ENCODE data around the gene RPS6KB1.
A peak's percentile ranks its signal among the peaks of the same experiment; 100 is the strongest.

RPS6KB1 gene

DNA sequence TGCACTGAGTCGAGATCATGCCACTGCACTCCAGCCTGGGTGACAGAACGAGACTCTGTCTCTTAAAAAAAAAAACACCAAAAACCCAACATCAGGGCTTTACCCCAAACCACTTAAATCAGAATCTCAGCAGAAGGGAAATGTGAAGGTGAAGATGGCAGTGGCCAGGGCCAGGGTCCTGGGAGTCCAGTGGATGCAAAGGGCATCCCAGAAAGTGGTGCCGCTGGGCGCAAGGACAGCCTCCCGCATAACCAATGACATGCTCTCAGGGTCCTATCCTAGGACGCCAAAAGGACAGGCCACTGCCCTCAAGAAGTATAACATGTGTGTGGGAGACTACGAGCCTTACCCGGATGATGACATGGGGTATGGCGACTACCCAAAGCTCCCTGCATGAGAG, 8.1 kb upstream of the RPS6KB1 start:
- TF ChIP-seq, protein P1, sequence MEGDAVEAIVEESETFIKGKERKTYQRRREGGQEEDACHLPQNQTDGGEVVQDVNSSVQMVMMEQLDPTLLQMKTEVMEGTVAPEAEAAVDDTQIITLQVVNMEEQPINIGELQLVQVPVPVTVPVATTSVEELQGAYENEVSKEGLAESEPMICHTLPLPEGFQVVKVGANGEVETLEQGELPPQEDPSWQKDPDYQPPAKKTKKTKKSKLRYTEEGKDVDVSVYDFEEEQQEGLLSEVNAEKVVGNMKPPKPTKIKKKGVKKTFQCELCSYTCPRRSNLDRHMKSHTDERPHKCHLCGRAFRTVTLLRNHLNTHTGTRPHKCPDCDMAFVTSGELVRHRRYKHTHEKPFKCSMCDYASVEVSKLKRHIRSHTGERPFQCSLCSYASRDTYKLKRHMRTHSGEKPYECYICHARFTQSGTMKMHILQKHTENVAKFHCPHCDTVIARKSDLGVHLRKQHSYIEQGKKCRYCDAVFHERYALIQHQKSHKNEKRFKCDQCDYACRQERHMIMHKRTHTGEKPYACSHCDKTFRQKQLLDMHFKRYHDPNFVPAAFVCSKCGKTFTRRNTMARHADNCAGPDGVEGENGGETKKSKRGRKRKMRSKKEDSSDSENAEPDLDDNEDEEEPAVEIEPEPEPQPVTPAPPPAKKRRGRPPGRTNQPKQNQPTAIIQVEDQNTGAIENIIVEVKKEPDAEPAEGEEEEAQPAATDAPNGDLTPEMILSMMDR (conservative IDR thresholded peaks at IDR 0.05; ENCODE audit: low read depth, low read length), result no peak
- no peak overlapping the region for H3K4me3 ChIP-seq (IDR thresholded peaks at IDR 0.05; ENCODE audit: insufficient read depth, low read depth, low read length)
- no peaks in the 10 kb centered on the region for H3K79me2 ChIP-seq (ENCODE audit: insufficient read depth, low read depth)
- no peak overlapping the region for H2AFZ ChIP-seq (ENCODE audit: low read depth)
- H3K27me3 ChIP-seq (ENCODE audit: insufficient read depth, low read depth), result no peaks in the 10 kb centered on the region
- H3K9ac ChIP-seq, result no peak overlapping the region
- peaks cover 4% of the 10 kb centered on the region for H3K4me1 ChIP-seq (ENCODE audit: low read depth, poor library complexity, severe bottlenecking)
- no peak overlapping the region for H3K4me2 ChIP-seq
- no peaks in the 10 kb centered on the region for H3K36me3 ChIP-seq (ENCODE audit: insufficient read depth)
- no peaks in the 10 kb centered on the region for H4K20me1 ChIP-seq (ENCODE audit: insufficient read depth)
- H3K27ac ChIP-seq, result no peak overlapping the region

DNA sequence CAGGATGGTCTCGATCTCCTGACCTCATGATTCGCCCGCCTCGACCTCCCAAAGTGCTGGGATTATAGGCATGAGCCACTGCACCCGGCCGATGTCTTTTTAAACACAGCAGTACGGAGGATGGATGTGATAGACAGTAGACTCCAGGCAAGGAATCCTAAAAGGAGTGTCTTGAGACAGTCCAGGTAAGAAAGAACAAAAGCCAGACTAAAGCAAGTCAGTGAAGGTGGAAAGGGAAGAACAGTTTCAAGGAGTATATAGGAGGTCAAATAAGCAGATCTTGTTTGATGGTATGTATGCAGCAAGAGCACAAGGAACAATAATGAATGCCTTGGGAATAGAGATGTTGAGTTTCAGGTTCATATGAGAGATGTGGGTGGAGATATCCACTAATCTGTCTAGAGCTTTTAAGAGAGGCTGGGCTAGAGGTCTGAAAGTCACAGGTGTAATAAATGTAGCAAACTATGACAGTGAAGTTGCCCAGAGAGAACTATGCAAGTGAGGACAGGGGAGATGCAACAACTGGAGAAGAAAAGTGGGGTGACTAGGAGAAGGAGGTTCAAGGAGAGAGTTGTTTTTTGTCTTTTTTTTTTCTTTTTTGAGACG, 4.7 kb upstream of the RPS6KB1 start:
- Histone ChIP-seq H3K4me3 (IDR thresholded peaks at IDR 0.05; ENCODE audit: insufficient read depth, low read depth, low read length) (no peak overlapping the region), H4K20me1 (ENCODE audit: insufficient read depth) (no peaks in the 10 kb centered on the region), H3K9ac (no peak overlapping the region), H3K79me2 (ENCODE audit: insufficient read depth, low read depth) (peaks cover 25% of the 10 kb centered on the region; the same call in 1 of the 2 replicates), H3K27me3 (ENCODE audit: insufficient read depth, low read depth) (no peaks in the 10 kb centered on the region), H3K36me3 (ENCODE audit: insufficient read depth) (no peaks in the 10 kb centered on the region), H3K4me2 (no peak overlapping the region), H3K4me1 (ENCODE audit: low read depth, poor library complexity, severe bottlenecking) (peaks cover 13% of the 10 kb centered on the region), H2AFZ (ENCODE audit: low read depth) (no peak overlapping the region), H3K27ac (no peak overlapping the region)
- TF ChIP-seq, protein P1 (conservative IDR thresholded peaks at IDR 0.05; ENCODE audit: low read depth, low read length), result no peak

DNA sequence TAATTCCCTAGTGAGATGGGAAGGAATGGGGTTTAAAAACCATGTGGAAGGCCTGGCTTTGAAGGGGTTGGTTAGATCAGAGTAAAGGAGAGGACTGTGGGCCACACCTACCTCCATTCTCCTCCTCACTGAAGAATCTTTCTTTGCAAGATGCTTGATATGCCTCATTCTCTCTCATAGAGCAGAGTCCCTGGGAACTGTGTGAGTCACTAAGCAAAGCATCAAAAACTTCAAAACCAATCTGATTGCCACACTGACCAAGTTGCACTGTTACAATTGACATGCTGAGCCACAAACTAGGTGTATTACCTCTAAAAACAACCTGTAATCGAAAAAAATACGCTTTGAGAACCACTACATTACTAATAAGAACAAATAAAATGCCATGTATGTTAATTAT, 2.2 kb upstream of the RPS6KB1 start:
- Histone ChIP-seq H3K9ac (no peak overlapping the region), H3K79me2 (ENCODE audit: insufficient read depth, low read depth) (peaks cover 50% of the 10 kb centered on the region), H2AFZ (ENCODE audit: low read depth) (no peak overlapping the region), H3K36me3 (ENCODE audit: insufficient read depth) (no peaks in the 10 kb centered on the region), H3K27me3 (ENCODE audit: insufficient read depth, low read depth) (no peaks in the 10 kb centered on the region), H4K20me1 (ENCODE audit: insufficient read depth) (0 out of 2 replicates have a peak, but pooled peaks cover 8% of the 10 kb centered on the region), H3K27ac (no peak overlapping the region), H3K4me3 (IDR thresholded peaks at IDR 0.05; ENCODE audit: insufficient read depth, low read depth, low read length) (no peak overlapping the region), H3K4me1 (ENCODE audit: low read depth, poor library complexity, severe bottlenecking) (peaks cover 23% of the 10 kb centered on the region), H3K4me2 (no peak overlapping the region)
- TF ChIP-seq, protein P1 (conservative IDR thresholded peaks at IDR 0.05; ENCODE audit: low read depth, low read length), result no peak

DNA sequence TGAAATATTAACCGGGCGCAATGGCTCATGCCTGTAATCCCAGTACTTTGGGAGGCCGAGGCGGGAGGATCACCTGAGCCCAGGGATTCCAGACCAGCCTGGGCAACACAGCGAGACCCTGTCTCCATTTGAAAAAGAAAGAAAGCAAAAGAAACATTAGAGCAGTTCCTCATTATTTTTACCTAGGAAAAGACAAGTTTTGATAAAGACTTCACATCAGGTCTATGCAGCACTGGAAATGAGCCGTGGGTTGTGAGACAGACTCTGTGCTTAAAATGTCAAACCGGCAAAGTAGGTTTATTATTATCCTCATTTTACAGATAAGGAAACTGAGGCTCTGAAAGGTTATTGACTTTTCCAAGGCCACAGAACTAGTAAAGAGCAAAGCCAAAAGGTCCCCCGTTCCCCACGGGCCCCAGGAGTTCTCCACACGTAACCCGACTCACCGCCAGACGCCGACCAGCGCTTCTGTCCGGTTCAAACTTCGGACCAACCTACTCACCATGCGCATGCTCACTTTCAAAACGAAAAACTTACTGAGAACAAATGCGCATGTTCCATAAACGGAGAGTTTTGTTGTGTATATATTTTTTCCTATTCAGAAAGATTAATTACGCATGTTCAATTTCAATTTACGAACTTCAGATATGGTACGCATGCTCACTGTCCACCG, 534 bp upstream of the RPS6KB1 start:
- no peaks in the 10 kb centered on the region for H3K36me3 ChIP-seq (ENCODE audit: insufficient read depth)
- H3K4me3 ChIP-seq (IDR thresholded peaks at IDR 0.05; ENCODE audit: insufficient read depth, low read depth, low read length), result peak overlapping the region; percentile 66

More for the DNA sequence above, 534 bp upstream of the RPS6KB1 start:
- Histone ChIP-seq H3K27me3 (ENCODE audit: insufficient read depth, low read depth) (no peaks in the 10 kb centered on the region), H3K4me2 (peak overlapping the region; percentile 75), H2AFZ (ENCODE audit: low read depth) (peak overlapping the region; percentile 60), H3K4me1 (ENCODE audit: low read depth, poor library complexity, severe bottlenecking) (peaks cover 31% of the 10 kb centered on the region), H4K20me1 (ENCODE audit: insufficient read depth) (peaks cover 14% of the 10 kb centered on the region; the same call in 1 of the 2 replicates), H3K9ac (peak overlapping the region; percentile 42), H3K79me2 (ENCODE audit: insufficient read depth, low read depth) (peaks cover 67% of the 10 kb centered on the region), H3K27ac (peak overlapping the region; percentile 71; the same call in 1 of the 2 replicates)
- TF ChIP-seq, protein P1 (conservative IDR thresholded peaks at IDR 0.05; ENCODE audit: low read depth, low read length), result no peak

Data from KMS-11 (cell line).